CD14-positive monocyte (primary cell): ENCODE results near the gene TTLL11. TPM values are rescaled to one million over a fixed set of nuclear protein-coding genes. Genes with fewer than 3 reads are reported as not detected.

Experiments
- DNase-seq, 3 donors: peaks; one replicate each; pipeline ENCODE4 v3.0.0-alpha.2; 2011 to 2022
- H2AFZ ChIP-seq: 2 replicates; pipeline ENCODE4 v1.6.0; 2012; ENCODE audit warnings: mild to moderate bottlenecking, low read depth, low read length, inconsistent platforms; ENCODE audit not compliant: insufficient read depth, poor library complexity, severe bottlenecking
- H3K27ac ChIP-seq, 2 donors: 1 replicate in 1 of 2; 2 replicates in 1 of 2; pipeline ENCODE4 v1.5.1; 2012 to 2013; ENCODE audit warnings: low read length in 2 of 2, control low read depth in 1 of 2, inconsistent platforms in 1 of 2, low read depth in 1 of 2, mild to moderate bottlenecking in 1 of 2
- H3K27me3 ChIP-seq, 2 donors: one replicate each; pipeline versions ENCODE4 v1.6.0 to v1.6.1; 2011 to 2013; ENCODE audit warnings: low read length in 2 of 2; ENCODE audit not compliant: control insufficient read depth in 2 of 2, insufficient read depth in 2 of 2
- H3K36me3 ChIP-seq, 2 donors: replicated peaks in 1 of 2; 1 replicate in 1 of 2; 2 replicates in 1 of 2; pipeline versions ENCODE4 v1.5.1 to v1.6.1; 2012 to 2013; ENCODE audit warnings: low read length in 2 of 2, control low read depth in 1 of 2, inconsistent platforms in 1 of 2, mild to moderate bottlenecking in 1 of 2; ENCODE audit not compliant: insufficient read depth in 2 of 2, control insufficient read depth in 1 of 2
- H3K4me1 ChIP-seq, 2 donors: 1 replicate in 1 of 2; 2 replicates in 1 of 2; pipeline versions ENCODE4 v1.5.1 to v1.6.1; 2012 to 2013; ENCODE audit warnings: low read length in 2 of 2, control low read depth in 1 of 2, inconsistent platforms in 1 of 2, mild to moderate bottlenecking in 1 of 2, moderate library complexity in 1 of 2; ENCODE audit not compliant: insufficient read depth in 2 of 2, control insufficient read depth in 1 of 2
- H3K4me2 ChIP-seq: replicated peaks from 2 replicates; pipeline ENCODE3; 2012; ENCODE audit warnings: low read length, moderate library complexity, mild to moderate bottlenecking; ENCODE audit not compliant: poor library complexity, severe bottlenecking; ENCODE audit errors: extremely low read depth
- H3K4me3 ChIP-seq, 3 experiments: fragments of 200-600 bp in 1 of 3; sonication (generic) in 1 of 3; replicated peaks in 1 of 3; 1 replicate in 2 of 3; 2 replicates in 1 of 3; pipeline ENCODE4 v1.5.1; 2011 to 2013; ENCODE audit warnings: low read length in 3 of 3, mild to moderate bottlenecking in 3 of 3, control low read depth in 2 of 3, low read depth in 2 of 3, inconsistent platforms in 1 of 3, moderate library complexity in 1 of 3
- H3K79me2 ChIP-seq: 2 replicates; pipeline ENCODE4 v1.6.0; 2012; ENCODE audit warnings: mild to moderate bottlenecking, control low read depth, inconsistent platforms, low read length, moderate library complexity; ENCODE audit not compliant: insufficient read depth
- H3K9ac ChIP-seq: 2 replicates; pipeline ENCODE4 v1.6.0; 2017; ENCODE audit warnings: low read length, mild to moderate bottlenecking; ENCODE audit not compliant: insufficient read depth, poor library complexity, severe bottlenecking
- H3K9me3 ChIP-seq, 2 donors: replicated peaks in 1 of 2; 1 replicate in 1 of 2; 2 replicates in 1 of 2; pipeline versions ENCODE4 v1.5.1 to v1.6.1; 2012 to 2013; ENCODE audit warnings: low read length in 2 of 2, control low read depth in 1 of 2; ENCODE audit not compliant: control insufficient read depth in 1 of 2, insufficient read depth in 1 of 2
- H4K20me1 ChIP-seq: 2 replicates; pipeline ENCODE4 v1.6.0; 2012; ENCODE audit warnings: mild to moderate bottlenecking, low read length, control low read depth, moderate library complexity; ENCODE audit not compliant: insufficient read depth
- H3K27ac Mint-ChIP-seq, 7 donors: one replicate each; pipeline ENCODE4 v1.8.0; 2020; ENCODE audit warnings: mild to moderate bottlenecking in 7 of 7, mixed read lengths in 7 of 7, moderate library complexity in 6 of 7, inconsistent platforms in 2 of 7
- H3K27me3 Mint-ChIP-seq, 3 donors: one replicate each; pipeline ENCODE4 v1.8.0; 2021 to 2022; ENCODE audit warnings: low read depth in 3 of 3, mild to moderate bottlenecking in 3 of 3, mixed read lengths in 3 of 3, moderate library complexity in 3 of 3, inconsistent platforms in 1 of 3
- H3K36me3 Mint-ChIP-seq, 2 donors: one replicate each; pipeline ENCODE4 v1.8.0; 2020; ENCODE audit warnings: mixed read lengths in 2 of 2, inconsistent platforms in 1 of 2, mild to moderate bottlenecking in 1 of 2
- H3K4me1 Mint-ChIP-seq: one replicate; pipeline ENCODE4 v1.8.0; 2020; ENCODE audit warnings: mild to moderate bottlenecking, mixed read lengths
- H3K4me3 Mint-ChIP-seq, 2 donors: one replicate each; pipeline ENCODE4 v1.8.0; 2020; ENCODE audit warnings: mild to moderate bottlenecking in 2 of 2, mixed read lengths in 2 of 2, moderate library complexity in 1 of 2
- H3K9me3 Mint-ChIP-seq, 7 donors: one replicate each; pipeline ENCODE4 v1.8.0; 2020 to 2022; ENCODE audit warnings: mixed read lengths in 7 of 7, mild to moderate bottlenecking in 6 of 7, moderate library complexity in 6 of 7, inconsistent platforms in 2 of 7
- WGBS: methylation state at CpG from one replicate; pipeline ENCODE4 v1.1.5; 2013; ENCODE audit warnings: missing lambda C conversion rate; ENCODE audit not compliant: insufficient coverage; 5-methylcytosine and 5-hydroxymethylcytosine counted together
- intact Hi-C, 2 donors: fragments of 100-400 bp; cut with micrococcal nuclease; formaldehyde crosslinking; loops; one replicate each; pipeline versions ENCODE4 v1.15.0 to v1.15.1; 2023
- polyA plus RNA-seq, 3 donors: library from polyadenylated mRNA; depleted of rRNA in 1 of 3; unstranded in 2 of 3; stranded (reverse) in 1 of 3; fragments of 300-500 nt in 2 of 3; fragments of >200 nt in 1 of 3; fragmentation: Illumina TruSeq in 2 of 3; gene quantifications; 1 replicate in 2 of 3; 2 replicates in 1 of 3; pipeline ENCODE4 v1.2.3, GENCODE V29; 2012 to 2021
- TF ChIP-seq, protein P1 (sequence below): fragments of 200-600 bp; IDR thresholded peaks from one replicate; pipeline ENCODE4 v1.8.0; 2022; ENCODE audit warnings: antibody characterized with exemption, mild to moderate bottlenecking

TTLL11 gene
- polyA plus RNA-seq, 3 donors, result 2.9 to 3.5 (median 3.1) TPM

DNA sequence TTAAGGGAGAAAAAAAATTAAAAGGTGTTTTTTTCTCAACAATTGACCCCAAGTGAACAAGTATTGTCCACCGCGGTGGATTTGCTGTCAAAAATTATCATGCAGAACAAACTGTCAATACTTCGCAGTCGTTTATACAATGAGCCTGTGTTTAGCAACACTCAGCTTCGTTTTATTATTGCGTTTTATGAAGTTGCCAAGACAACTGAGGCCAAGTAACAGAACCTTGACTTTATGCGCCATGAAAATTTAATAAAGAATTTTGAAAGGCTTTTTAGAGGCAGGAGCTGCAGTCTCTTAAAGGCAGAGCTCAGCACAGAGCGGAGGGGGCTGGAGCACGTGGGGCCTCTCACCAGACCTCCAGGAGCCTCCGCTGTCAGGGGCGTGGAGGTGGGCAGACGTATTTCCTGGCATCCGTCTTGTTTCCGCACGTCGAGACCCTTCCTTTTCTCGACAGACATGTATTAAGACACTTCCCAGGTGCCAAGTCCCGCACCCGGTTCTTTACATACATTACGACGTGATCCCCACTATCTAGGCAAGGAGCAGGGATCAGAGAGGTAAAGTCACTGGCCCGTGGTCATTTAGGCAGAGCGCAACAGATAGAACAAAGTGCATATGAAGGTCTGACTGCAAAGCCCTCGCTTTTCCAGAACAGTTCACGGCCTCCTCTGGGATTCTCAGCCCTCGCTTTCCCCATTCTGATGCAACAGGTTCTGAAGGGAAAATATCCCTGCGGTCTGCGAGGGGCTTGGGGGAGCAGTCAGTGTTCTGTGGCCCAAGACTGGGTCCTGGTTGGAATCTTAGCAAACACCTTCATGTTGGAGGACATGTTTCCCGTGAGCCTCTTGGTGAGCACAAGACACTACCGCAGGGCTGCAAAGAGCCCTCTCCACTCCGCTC is 277.3 kb downstream of the TTLL11 start:
- WGBS, result 91% methylated on average over 31 of the region's 31 CpGs

DNA sequence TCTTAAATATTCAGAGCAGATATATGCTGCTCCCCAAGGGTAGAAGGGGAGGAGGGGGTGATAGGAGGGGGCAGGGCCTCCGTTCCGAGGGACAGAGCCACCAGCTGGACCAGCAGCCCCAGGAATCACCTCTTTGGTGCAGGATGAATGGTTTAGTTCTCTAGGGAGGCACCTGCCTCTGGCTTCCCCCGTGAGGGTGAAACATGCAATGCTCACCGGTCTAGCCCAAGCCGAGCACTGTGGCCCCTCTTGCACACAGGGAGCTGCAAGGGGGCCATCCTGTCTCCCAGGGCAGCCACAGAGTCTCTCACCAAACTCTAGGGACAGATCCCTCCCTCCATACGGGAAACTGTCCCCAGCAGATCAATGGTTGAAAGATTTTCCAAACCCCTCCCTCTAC is 278.0 kb downstream of the TTLL11 start:
- TF ChIP-seq, protein P1, sequence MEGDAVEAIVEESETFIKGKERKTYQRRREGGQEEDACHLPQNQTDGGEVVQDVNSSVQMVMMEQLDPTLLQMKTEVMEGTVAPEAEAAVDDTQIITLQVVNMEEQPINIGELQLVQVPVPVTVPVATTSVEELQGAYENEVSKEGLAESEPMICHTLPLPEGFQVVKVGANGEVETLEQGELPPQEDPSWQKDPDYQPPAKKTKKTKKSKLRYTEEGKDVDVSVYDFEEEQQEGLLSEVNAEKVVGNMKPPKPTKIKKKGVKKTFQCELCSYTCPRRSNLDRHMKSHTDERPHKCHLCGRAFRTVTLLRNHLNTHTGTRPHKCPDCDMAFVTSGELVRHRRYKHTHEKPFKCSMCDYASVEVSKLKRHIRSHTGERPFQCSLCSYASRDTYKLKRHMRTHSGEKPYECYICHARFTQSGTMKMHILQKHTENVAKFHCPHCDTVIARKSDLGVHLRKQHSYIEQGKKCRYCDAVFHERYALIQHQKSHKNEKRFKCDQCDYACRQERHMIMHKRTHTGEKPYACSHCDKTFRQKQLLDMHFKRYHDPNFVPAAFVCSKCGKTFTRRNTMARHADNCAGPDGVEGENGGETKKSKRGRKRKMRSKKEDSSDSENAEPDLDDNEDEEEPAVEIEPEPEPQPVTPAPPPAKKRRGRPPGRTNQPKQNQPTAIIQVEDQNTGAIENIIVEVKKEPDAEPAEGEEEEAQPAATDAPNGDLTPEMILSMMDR, result no peak
- H3K4me1 Mint-ChIP-seq, result peaks cover 8% of the 10 kb centered on the region

More for the DNA sequence above, 277.3 kb downstream of the TTLL11 start:
- no peaks in the 10 kb centered on the region for H3K36me3 Mint-ChIP-seq
- no peaks in the 10 kb centered on the region for H3K36me3 ChIP-seq
- TF ChIP-seq, protein P1, result no peak
- intact Hi-C loops, result no loop called here
- H3K4me1 ChIP-seq, result no peaks in the 10 kb centered on the region
- H3K27ac ChIP-seq, result no peak overlapping the region
- no peak overlapping the region for H2AFZ ChIP-seq
- H3K27ac Mint-ChIP-seq, result no peak overlapping the region
- peaks cover 8% of the 10 kb centered on the region for H3K4me1 Mint-ChIP-seq
- no peak for DNase-seq
- H3K4me3 ChIP-seq, result no peak overlapping the region
- no peak overlapping the region for H3K4me3 Mint-ChIP-seq
- H4K20me1 ChIP-seq, result no peaks in the 10 kb centered on the region
- no peaks in the 10 kb centered on the region for H3K79me2 ChIP-seq
- no peak overlapping the region for H3K9ac ChIP-seq
- H3K9me3 Mint-ChIP-seq, result peaks cover 0 to 2% (median 0%) of the 10 kb centered on the region in 7 donors
- H3K9me3 ChIP-seq, result no peaks in the 10 kb centered on the region
- H3K27me3 Mint-ChIP-seq, result peaks cover 5 to 11% (median 10%) of the 10 kb centered on the region in 3 donors
- H3K27me3 ChIP-seq, result no peaks in the 10 kb centered on the region
- no peak overlapping the region for H3K4me2 ChIP-seq

More for the DNA sequence above, 278.0 kb downstream of the TTLL11 start:
- Histone ChIP-seq H2AFZ (no peak overlapping the region), H3K27ac (no peak overlapping the region), H4K20me1 (no peaks in the 10 kb centered on the region), H3K4me2 (no peak overlapping the region), H3K27me3 (no peaks in the 10 kb centered on the region), H3K9ac (no peak overlapping the region), H3K4me3 (no peak overlapping the region), H3K9me3 (no peaks in the 10 kb centered on the region), H3K79me2 (no peaks in the 10 kb centered on the region), H3K4me1 (no peaks in the 10 kb centered on the region), H3K36me3 (no peaks in the 10 kb centered on the region)
- Mint-ChIP-seq H3K27ac (no peak overlapping the region), H3K27me3 (peaks cover 5 to 11% (median 10%) of the 10 kb centered on the region in 3 donors), H3K36me3 (no peaks in the 10 kb centered on the region), H3K4me3 (no peak overlapping the region), H3K9me3 (peaks cover 0 to 2% (median 0%) of the 10 kb centered on the region in 7 donors)
- WGBS, result 89% methylated on average over 5 of the region's 6 CpGs
- DNase-seq, result no peak
- intact Hi-C loops, result no loop called here
